HEK293T (cell line): ENCODE measurements around the gene ZNF574.

ENCODE experiments used
- ELF4 ChIP-seq: fragments of 450-650 bp; IDR thresholded peaks from 2 replicates; pipeline ENCODE4 v1.6.1; 2017; ENCODE audit warnings: antibody characterized with exemption
- FOXM1 ChIP-seq: fragments of 450-650 bp; IDR thresholded peaks from 2 replicates; pipeline ENCODE4 v1.6.1; 2017; ENCODE audit warnings: mild to moderate bottlenecking, borderline replicate concordance
- TARDBP ChIP-seq: fragments of 450-650 bp; IDR thresholded peaks from 2 replicates; pipeline ENCODE4 v1.6.1; 2016

DNA sequence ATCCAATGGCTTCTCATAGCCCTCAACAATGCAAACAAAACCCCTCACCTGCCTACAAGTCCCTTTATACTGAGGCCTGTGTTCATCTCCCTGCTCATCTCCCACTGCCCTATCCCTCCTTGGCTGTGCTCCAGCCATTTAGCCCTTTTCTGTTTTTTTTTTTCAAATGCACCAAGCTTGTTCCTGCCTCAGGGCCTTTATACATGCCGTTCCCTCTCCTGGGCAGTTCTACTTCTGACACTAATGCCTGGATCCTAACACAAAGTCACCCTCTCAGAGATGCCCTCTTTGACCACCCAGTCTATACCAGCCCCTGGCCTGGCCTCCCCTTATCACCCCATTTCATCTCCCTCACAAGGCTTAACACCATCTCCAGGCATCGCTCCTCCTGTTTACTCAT lies 26.9 kb downstream of the ZNF574 start:
- TF ChIP-seq ELF4 (no peak), FOXM1 (no peak), TARDBP (no peak)
